ENCODE measurements around the gene RBMY1B.
"Not testable (repeated sequence)": the region's sequence is repeated elsewhere in the genome, so short reads cannot be mapped to it uniquely, and the experiment has no call there.

The RBMY1B gene

DNA sequence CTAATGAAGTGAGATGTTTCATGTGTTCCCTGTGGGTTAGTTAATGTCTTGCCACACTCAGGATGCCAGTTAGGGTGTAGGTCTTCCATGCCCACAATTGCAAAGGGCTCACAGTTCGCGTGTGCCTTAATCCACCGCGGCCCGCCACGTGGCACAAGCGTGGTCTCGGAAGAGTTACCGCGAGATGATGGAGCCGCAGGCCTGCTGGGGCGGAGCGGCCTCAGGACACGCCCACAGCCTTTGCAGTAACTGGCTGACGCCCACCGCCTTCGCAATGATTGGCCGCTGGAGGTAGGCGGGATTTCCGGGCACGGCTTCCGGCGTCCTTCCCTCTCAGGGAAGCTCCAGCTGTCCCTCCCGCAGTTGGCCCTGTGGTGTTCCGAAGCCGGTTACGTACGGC is at the start of gene RBMY1B:
Gene RBMY1B, plus strand, starts transcription at position 301 of the 400 bp plus-strand sequence. CDS start 2,013 bp downstream, outside the sequence.
- DNase-seq (ENCODE audit: low read depth, low spot score): not testable (repeated sequence)

DNA sequence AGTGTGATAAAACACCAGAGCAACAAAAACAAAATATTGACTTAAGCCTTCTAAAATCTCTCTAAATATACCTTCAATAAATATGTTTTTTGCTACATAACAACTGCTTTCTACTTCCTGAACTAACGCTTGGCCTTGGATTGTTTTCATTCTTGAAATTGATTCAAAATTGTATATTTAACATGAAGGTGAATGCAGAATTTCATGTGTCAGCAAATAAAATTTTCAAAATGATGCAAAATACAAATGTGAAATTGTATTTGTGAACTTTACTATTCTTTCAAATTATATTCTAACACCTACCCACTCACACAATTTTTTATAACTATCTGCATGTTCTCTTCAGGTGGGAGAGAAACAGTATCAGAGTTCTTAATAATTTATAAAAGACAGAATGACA is 48.2 kb upstream of the RBMY1B start:
- DNase-seq (ENCODE audit: low read depth, low spot score): not testable (repeated sequence)

DNA sequence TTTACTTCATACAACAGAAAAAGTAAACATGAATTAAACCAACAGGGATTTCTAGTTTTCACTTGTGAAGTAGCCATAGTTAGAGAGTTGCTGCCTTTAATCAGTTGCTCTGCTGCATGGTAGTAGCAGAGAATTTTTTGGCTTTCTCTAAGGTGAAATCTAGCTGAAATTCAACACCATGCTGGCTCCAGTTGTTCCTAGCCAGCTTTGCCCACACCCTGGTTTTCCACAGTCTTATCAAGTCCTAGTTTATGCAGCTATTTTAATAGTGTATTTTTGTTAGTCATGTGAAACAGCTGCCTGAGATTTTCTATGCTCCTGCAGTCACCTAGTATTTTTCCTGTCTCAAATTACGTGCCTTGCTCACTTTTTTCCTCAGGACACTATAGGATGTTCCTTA is 28.2 kb upstream of the RBMY1B start:
- DNase-seq (ENCODE audit: low read depth, low spot score): no peak

DNA sequence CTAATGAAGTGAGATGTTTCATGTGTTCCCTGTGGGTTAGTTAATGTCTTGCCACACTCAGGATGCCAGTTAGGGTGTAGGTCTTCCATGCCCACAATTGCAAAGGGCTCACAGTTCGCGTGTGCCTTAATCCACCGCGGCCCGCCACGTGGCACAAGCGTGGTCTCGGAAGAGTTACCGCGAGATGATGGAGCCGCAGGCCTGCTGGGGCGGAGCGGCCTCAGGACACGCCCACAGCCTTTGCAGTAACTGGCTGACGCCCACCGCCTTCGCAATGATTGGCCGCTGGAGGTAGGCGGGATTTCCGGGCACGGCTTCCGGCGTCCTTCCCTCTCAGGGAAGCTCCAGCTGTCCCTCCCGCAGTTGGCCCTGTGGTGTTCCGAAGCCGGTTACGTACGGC is 23.4 kb downstream of the RBMY1B start, which contains the start of gene RBMY1A1:
Gene RBMY1A1, plus strand, starts transcription at position 301 of the 400 bp plus-strand sequence. CDS start 2,013 bp downstream, outside the sequence.
- not testable (repeated sequence) for DNase-seq (ENCODE audit: low read depth, low spot score)

DNA sequence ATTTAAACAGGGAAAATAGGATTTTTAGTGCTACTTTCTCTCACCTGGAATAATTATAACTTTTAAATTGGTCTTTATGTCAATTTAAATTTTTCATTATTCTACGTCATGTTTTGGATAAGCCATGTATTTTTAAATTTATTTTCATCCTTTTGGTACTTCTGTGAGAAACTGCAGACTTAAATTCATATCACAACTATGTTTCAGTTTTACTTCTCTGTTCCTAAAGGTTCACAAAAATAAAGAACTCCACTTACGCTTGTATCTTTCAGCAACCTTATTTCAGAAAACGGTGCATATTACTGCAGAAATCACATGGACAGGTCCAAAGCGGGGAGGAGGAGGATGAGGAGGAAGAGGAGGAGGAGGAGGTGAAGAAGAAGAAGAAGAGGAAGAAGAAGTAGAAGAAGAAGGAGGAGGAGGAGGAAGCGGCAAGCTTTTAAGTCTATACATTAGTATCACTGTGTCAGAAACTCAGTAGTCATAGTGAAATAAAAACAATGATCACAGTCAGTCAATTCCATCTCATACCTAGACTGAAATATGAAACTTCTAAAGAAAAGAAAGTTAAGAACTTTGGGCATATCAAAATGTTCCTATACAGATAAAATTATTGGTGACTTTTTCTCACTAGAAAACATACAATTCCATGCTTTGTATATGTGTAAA is 48.3 kb downstream of the RBMY1B start:
- DNase-seq (ENCODE audit: low read depth, low spot score): not testable (repeated sequence)

Data from ELF-1 (cell line).